HG03060 (cell line): Measurements from ENCODE around the gene GNAQ.

ENCODE experiments used
- ATAC-seq: cut with Tn5 transposase; IDR thresholded peaks from one replicate; pipeline ENCODE4 v1.9.1; 2021; ENCODE audit warnings: low read depth, moderate number of reproducible peaks; ENCODE audit not compliant: unreplicated experiment

Gene GNAQ

GRCh38 chr9:77912895-77913693, 118.5 kb downstream of the GNAQ start:
- ATAC-seq, result no peak

- ATAC-seq, result no peak
Observed at GRCh38 chr9:77911928-77912327, 119.7 kb downstream of the GNAQ start.

- ATAC-seq, result no peak
Observed at GRCh38 chr9:77910194-77910621, 121.4 kb downstream of the GNAQ start.

DNA sequence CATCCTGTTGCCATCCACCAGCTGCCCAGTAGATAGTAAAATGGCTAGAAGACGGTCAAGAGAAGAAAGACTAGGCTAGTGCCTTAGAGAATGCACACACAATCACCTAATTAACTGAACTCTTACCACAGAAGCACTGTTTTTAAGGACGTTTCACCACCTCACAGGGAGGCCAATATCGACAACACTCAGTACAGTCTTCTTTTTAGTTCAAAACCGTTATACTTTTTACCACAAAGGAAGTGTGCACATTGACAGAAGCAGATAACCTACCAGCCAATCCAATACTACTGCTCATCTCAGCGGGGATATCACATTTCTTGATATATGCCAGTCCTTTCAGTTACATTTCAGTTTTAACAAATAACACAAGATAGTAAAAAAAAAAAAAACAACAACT, 122.3 kb downstream of the GNAQ start:
- ATAC-seq, result no peak

GRCh38 chr9:77908293-77908692, 123.3 kb downstream of the GNAQ start:
- ATAC-seq, result no peak

DNA sequence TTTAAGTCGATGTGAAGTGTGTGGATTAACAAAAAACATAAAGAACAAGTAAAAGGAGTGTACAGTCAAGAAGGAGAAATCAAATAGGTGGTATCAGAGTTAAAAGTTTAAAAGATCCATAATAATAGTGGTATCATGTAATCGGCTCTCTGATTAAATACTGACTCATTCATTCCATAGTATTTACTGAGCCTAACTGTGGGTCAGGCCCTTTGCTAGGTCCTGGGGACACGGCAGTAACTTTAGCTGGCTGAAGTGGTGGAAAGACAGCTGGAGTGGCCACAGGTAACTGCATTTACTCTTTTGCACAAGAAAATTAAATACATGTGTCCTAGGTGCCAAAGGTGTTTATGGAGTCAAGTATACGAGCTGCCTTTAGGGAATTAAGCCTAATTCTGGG, 124.0 kb downstream of the GNAQ start:
- ATAC-seq, result no peak

- ATAC-seq, result no peak
Observed at GRCh38 chr9:77906991-77907390, 124.6 kb downstream of the GNAQ start.

DNA sequence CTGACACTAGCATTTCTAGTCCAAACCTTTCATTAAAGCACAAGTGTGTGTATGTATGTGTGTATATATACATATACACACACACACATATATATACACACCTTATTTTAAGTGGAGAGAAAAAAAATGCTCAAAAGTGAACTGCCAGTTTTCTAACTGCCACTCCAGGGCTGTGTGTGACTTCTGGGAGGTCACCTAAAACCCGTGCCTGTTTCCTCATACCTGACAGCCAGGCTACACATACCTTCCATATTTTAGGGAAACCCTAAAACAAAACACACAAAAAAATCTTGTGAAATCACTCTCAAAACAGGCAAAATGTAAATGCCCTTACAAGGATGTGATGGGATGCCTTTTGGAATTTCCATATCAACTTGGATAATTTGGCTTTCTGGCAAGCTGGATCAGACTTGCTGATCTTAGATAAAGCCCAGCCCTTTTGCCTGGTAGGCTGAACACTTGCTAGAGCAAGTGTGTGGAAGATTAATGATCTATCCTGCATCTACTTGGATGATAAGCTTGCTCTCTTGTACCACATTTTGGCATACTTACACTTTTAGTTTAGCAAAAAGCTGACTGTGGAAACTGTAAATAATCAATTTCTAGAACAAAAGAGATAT, 127.8 kb downstream of the GNAQ start:
- ATAC-seq, result no peak

DNA sequence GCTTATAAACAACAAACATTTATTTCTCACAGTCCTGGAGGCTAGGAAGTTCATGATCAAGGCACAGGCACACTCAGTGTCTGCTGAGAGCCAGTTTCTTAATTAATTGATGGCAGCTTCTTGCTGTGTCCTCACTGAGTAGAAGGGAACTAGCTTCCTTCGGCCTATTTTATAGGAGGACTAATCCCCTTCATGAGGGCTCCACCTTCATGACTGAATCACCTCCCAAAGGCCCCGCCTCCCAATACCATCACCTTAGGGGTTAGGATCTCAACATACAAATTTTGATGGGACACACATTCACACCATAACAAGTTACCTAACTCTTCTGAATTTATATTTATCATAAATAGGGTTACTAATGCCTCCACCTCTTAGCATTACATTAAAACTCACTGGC, 129.8 kb downstream of the GNAQ start:
- no peak for ATAC-seq

- no peak for ATAC-seq
Observed at GRCh38 chr9:77901018-77901417, 130.6 kb downstream of the GNAQ start.

GRCh38 chr9:77899679-77900354, 131.8 kb downstream of the GNAQ start:
- ATAC-seq, result no peak

DNA sequence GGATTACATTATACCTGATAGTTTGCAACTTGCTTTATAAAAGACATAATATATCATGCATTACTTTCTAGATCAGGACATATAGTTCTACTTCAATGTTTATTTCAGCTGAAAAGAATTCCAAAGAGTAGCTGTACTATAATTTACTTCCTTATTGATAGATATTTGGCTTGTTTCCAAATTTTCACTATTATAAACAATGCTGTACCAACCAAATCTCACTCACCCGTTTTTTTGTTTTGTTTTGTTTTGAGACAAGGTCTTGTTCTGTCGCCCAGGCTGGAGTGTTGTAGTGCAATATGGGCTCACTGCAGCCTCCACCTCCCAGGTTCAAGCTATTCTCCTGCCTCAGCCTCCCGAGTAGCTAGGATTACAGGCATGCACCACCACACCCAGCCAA, 132.7 kb downstream of the GNAQ start:
- ATAC-seq, result no peak

- no peak for ATAC-seq
Observed at GRCh38 chr9:77896938-77897667, 134.5 kb downstream of the GNAQ start.

DNA sequence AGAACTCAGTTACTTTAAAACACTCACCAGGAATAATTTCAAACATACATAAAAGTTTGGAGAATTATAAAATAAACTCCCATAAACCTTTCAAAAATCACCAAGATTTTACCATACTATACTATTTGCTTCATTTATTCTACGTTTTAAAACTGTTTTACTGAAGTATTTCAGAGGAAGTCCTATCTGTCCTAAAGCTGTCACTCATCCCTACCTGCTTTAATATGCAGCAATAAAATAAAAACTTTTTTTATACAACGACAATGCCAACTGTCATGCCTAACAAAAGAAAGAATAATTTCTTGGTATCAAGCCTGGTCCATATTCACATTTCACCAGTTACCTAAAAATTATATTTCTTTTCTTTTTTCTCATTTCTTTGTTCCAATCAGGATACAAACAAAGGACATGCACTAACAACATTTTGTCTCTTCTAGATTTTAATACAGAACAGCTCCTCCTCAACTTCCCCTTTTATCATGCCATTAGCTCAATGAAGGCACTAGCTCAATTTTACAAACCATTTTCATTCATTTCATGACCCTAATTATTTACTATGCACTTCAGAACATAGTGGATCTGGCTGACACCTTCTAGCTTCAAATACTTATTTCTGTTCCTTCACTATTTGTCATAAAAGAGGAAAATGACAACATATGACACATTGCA, 135.2 kb downstream of the GNAQ start:
- ATAC-seq, result no peak

- ATAC-seq, result no peak
Observed at GRCh38 chr9:77893706-77894105, 137.9 kb downstream of the GNAQ start.

DNA sequence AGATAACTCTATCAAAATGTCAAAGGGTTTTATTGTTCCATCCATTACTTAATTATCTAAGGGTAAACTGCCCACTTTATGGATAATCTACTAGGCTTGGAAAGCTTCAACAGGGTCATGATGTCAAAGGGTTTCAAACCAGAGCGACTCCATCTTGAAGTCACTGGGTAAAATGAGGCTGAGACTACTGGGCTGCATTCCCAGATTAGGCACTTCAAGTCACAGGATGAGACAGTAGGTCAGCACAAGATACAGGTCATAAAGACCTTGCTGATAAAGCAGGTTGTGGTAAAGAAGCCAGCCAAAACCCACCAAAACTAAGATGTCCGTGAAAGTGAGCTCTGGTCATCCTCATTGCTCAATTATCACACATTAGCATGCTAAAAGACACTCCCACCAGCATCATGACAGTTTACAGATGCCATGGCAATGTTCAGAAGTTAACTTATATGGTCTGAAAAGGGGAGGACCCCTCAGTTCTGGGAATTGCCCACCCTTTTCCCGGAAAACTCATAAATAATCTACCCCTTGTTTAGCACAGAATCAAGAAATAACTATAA, 138.6 kb downstream of the GNAQ start:
- ATAC-seq, result no peak

DNA sequence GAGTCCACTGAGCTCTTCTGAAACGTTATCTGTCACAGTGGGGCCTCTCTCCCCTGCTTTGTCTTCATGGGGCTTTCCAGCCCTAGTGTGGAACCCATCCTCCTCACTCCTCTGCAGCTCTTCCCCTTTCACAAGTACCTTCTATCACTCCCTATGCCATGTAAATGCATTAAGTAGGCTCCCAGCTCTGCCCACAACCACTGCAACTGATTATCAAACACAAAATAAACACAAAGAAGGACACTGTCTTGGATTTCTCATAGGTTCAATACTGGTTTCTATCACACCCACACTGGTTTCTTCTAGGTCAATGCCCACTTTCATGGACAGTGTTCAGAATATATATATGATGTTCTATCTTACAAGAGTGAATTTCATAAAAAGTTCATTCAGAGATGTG, 139.4 kb downstream of the GNAQ start:
- ATAC-seq, result no peak

GRCh38 chr9:77891128-77891800, 140.3 kb downstream of the GNAQ start:
- ATAC-seq, result no peak

- no peak for ATAC-seq
Observed at GRCh38 chr9:77887662-77888061, 143.9 kb downstream of the GNAQ start.
